Measurements from ENCODE around the gene SLC13A3.

SLC13A3 gene, protein sequence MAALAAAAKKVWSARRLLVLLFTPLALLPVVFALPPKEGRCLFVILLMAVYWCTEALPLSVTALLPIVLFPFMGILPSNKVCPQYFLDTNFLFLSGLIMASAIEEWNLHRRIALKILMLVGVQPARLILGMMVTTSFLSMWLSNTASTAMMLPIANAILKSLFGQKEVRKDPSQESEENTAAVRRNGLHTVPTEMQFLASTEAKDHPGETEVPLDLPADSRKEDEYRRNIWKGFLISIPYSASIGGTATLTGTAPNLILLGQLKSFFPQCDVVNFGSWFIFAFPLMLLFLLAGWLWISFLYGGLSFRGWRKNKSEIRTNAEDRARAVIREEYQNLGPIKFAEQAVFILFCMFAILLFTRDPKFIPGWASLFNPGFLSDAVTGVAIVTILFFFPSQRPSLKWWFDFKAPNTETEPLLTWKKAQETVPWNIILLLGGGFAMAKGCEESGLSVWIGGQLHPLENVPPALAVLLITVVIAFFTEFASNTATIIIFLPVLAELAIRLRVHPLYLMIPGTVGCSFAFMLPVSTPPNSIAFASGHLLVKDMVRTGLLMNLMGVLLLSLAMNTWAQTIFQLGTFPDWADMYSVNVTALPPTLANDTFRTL

GRCh38 chr20:46651091-46651962 lies at the start of gene SLC13A3:
Gene SLC13A3 (minus strand): TSS chr20:46651459. CDS start chr20:46651421, 38 bp downstream.
- peak; percentile 70 for DNase-seq (ENCODE audit: low spot score)

GRCh38 chr20:46701057-46701456 lies 49.8 kb upstream of the SLC13A3 start:
- no peak for DNase-seq (ENCODE audit: low spot score)

DNA sequence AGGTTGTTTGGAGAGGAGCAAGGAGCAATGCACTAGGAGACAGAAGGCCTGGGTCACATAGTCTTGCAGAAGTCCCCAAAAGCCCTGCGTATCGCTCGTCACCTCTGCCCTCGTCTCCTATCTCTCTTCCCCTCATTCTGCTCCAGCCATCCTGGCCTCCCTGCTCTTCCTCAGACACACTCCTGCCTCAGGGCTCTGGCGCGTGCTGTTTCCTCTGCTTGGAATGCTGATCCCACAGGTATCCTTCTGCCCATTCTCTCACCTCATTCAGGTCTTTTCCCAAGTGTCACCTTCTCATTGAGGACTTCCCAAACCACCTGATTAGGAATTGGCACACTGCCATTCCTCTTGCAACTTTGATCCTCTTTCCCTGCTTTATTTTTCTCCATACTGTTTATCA lies 49.2 kb upstream of the SLC13A3 start:
- DNase-seq (ENCODE audit: low spot score), result no peak

DNA sequence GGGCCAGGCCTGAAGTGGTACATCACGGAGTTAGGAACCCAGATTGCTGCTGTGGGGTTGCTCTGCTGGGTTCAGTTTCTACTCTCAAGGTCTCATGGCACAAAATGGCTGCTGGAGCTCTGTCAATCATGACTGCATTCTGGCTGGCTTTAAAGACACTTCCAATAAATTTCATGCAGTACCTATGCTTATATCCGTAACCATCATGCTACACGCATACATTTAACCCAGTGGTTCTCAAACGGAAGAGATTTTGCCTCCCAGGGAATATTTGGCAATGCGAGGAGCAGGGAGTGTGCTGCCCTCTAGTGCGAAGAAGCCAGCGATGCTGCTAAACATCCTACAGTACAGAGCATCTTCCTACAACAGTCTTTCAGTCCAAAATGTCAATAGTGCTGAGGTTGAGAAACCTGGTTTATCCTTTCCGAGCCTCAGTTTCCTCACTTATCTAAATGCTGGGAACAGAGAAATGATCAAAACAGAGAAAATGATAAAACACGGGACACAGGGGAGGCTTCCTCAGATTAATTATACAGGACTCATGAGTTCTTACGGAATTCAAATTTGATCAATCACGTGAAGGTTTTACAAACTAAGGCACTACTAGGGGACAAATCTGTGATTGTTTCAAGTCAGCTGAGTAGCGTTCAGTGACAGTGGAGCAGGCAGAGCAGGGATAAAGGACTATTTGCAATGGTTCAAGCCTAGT lies 48.5 kb upstream of the SLC13A3 start:
- no peak for DNase-seq (ENCODE audit: low spot score)

DNA sequence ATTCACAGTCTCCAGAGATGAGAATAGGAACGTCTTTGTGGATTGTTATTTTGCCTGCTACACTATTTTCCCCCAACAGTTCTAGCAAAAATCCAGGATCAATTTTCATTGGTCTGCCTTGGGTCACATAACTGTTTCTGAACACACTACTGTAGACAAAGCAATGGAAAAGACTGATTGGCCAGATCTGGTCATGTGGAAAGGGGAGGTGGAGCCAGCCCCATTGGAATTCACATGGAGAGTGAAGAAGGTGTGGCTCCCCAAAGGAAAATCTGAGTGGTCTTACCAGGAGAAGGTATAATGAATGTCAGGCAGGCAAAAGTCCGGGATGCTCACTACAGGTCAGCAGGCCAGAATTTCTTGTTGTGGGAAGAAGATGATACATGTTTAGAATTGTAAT lies 47.5 kb upstream of the SLC13A3 start:
- no peak for DNase-seq (ENCODE audit: low spot score)

- DNase-seq (ENCODE audit: low spot score), result no peak
Measured at GRCh38 chr20:46696791-46697279, 45.6 kb upstream of the SLC13A3 start.

DNA sequence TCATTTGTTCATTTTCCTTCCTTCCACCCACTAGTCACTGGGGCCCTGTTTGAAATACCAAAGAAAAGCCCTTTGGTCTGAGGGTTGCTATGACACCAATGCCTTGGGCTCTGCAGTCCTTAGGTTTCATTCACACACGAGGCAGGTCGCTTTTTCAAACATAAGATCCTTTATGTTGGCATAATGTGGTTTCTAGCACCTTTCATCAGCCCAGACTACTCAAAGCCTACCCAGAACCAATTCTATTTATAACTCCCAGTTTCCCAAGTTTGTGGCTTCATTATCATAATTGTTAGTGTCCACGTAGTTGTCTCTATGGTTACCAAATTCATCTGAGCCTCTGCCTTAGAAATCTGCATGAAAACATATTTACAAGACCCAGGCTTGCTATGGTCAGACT lies 44.6 kb upstream of the SLC13A3 start:
- no peak for DNase-seq (ENCODE audit: low spot score)

GRCh38 chr20:46694484-46694883 lies 43.2 kb upstream of the SLC13A3 start:
- DNase-seq (ENCODE audit: low spot score), result no peak

DNA sequence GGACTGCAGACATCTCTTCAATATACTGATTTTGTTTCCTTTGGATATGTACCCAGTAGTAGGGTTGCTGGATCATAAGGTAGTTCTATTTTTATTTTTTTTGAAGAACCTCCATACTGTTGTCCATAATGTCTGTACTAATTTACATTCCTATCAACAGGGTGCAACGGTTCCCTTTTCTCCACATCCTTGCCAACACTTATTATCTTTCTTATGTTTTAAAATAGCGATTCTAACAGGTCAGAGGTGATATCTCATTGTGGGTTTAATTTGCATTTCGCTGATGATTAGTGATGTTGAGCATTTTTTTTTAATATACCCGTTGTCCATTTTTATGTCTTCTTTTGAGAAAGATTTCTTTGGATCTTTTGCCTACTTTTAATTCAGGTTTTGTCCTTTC lies 39.9 kb upstream of the SLC13A3 start:
- DNase-seq (ENCODE audit: low spot score), result no peak

GRCh38 chr20:46690219-46691106 lies 39.2 kb upstream of the SLC13A3 start:
- no peak for DNase-seq (ENCODE audit: low spot score)

GRCh38 chr20:46689754-46690085 lies 38.5 kb upstream of the SLC13A3 start:
- no peak for DNase-seq (ENCODE audit: low spot score)

- DNase-seq (ENCODE audit: low spot score), result peak; percentile 98
Measured at GRCh38 chr20:46689082-46689753, 38.0 kb upstream of the SLC13A3 start, which contains the start of gene TP53RK. Gene TP53RK (minus strand): TSS chr20:46689444. CDS start chr20:46689414, 30 bp downstream.

DNA sequence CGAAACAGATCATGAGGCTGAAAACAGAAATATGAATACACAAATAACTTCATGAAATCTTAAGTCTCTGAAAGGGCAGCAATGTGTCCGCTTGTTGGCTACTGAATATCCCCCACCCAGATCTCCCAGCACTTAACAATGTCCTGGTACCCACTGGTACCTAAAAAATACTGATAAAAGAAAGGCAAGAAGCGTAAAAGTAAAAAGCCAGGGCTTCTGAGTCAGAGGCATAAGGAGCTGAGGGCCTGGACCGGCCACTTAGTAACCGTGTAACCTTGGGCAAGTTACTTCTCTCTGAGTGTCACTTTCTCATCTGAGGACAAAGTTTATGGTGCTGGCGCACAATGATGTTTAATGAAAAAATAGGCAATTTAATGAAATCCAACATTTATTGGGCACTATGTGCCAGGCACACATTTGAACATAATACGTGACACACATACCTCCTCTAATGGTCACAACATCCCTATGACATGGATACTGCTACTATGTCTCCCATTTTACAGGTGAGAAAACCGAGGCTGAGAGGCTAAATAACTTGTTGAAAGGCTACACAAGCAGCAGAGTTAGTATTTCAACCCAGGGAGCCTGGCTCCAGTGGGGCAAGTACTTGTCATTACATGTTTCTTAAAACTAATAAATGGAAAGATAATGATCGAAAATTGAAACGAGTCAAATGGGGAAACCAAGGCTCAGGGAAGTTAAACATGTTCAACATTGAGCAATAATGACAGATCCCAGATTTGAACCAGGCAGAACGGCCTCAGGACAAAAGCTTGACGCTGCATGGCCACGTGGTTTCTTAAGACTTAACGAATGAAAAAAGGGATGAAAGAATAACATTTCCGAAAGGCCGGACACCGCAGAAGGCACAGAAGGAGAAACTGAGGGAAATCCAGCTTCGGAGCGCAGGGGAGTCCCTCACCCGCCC lies 37.2 kb upstream of the SLC13A3 start:
- DNase-seq (ENCODE audit: low spot score), result no peak

- DNase-seq (ENCODE audit: low spot score), result no peak
Measured at GRCh38 chr20:46683939-46684750, 32.9 kb upstream of the SLC13A3 start.

DNA sequence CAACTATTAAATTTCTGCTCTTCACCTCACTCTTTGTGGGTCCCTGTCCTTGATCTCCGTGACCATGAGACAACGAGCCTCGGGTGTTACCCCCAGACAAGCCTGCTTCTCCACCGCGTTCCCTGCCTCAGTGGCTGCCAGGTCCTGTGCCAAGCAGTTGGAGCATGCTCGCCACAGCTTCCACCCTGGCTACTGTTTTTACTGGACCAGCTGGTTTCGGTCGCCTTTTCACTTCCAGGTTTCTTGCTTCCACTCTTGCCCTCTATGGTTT lies 32.3 kb upstream of the SLC13A3 start:
- DNase-seq (ENCODE audit: low spot score), result no peak

DNA sequence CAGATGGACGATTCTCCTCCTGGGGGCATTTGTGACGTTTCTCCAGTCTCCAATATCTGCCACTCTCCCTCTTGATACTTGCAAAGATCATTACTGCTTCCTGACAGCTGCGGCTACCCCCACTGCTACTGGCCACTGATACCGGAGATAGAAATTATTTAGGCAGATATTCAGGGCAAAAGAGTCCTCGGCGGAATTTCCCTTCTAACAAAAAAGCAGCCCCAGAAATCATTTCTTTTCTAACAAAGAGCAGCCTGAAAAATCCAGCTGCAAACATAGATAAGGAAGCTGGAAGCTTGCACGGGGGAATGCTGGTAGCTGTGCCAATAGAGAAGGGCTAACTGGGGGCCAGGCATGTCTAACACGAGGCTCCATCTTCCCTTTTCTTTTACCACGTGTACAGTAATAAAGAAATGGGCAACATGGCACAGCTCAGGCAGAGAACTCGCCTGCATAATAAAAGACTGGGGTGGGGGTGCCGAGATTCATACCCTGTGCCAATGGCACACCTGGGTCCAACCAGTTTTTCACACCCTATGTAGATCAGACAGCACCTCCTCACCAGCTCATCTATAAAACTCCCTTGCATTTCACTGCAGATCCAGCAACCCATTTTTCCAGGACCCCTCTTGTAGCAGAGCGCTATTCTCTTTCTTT lies 31.9 kb upstream of the SLC13A3 start:
- DNase-seq (ENCODE audit: low spot score), result no peak

DNA sequence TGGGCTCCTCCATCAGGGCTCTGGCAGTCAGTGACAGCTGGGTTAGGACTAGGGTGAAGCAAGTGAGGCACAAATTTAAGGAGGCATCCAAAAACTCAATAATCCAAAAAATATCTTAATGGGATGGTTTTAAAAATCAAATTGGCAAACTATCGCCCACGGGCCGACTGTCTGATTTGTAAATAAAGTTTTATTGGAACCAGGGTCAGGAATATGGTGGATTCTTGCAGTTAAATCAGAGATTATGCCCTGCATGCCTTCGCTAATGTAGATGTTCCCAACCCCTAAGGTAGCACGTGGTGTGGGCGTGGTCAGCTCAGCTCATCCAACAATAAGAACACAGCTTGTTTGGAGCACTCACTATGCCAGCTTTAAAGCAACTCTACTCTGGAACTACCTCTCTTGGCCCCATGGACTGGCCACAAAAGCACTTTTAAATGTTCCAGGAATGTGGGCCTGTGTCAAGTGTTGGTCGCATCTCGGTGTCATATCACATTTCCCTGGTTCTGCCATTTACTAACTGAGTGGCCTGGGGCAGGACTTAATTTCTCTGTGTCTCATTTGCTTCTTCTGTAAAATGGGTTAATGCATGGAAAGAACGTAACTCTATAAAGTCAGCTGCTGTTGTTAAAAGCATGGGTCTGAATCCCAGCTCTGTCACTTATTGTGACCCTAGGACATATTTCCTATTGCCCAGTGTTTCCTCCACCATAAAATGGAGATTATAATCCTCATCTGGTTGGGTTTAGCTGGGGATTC lies 31.0 kb upstream of the SLC13A3 start:
- DNase-seq (ENCODE audit: low spot score), result no peak

Data from D341Med (cell line).